Hematopoietic multipotent progenitor cell treated with erythropoietin and hydrocortisone succinate and interleukin-3 and kit ligand, for 4 days (in vitro differentiated cells): ENCODE results near the gene SLC38A3.

ENCODE experiments used
- DNase-seq: peaks from one replicate; pipeline ENCODE4 v3.0.0-alpha.2; 2015

SLC38A3 gene

GRCh38 chr3:50269977-50270413, 64.9 kb downstream of the SLC38A3 start:
- no peak for DNase-seq

- DNase-seq: no peak
These were observed 65.6 kb downstream of the SLC38A3 start for GRCh38 chr3:50270422-50271224.
